GM19455 (cell line): ENCODE measurements around the gene NT5C3B.
"Not testable (repeated sequence)": the region's sequence is repeated elsewhere in the genome, so short reads cannot be mapped to it uniquely, and the experiment has no call there.

Source experiments
- ATAC-seq: cut with Tn5 transposase; IDR thresholded peaks from one replicate; pipeline ENCODE4 v1.9.1; 2021; ENCODE audit not compliant: unreplicated experiment

Gene NT5C3B

GRCh38 chr17:41840781-41841180 is 4.7 kb upstream of the NT5C3B start:
- ATAC-seq, result not testable (repeated sequence)

- not testable (repeated sequence) for ATAC-seq
Measured at GRCh38 chr17:41839448-41839847, 3.4 kb upstream of the NT5C3B start.

- no peak for ATAC-seq
Measured at GRCh38 chr17:41837761-41838538, 1.9 kb upstream of the NT5C3B start, which contains the start of gene KLHL10. KLHL10 (plus strand) TSS chr17:41837825; CDS start chr17:41837933, 108 bp downstream.

GRCh38 chr17:41836550-41837196 is 641 bp upstream of the NT5C3B start:
- no peak for ATAC-seq

GRCh38 chr17:41835214-41835799 is 725 bp downstream of the NT5C3B start:
- no peak for ATAC-seq

- not testable (repeated sequence) for ATAC-seq
Measured at GRCh38 chr17:41829961-41830360, 6.1 kb downstream of the NT5C3B start.

- no peak for ATAC-seq
Measured at GRCh38 chr17:41825175-41825845, 10.7 kb downstream of the NT5C3B start.

GRCh38 chr17:41824086-41824485 is 11.9 kb downstream of the NT5C3B start:
- ATAC-seq, result no peak

GRCh38 chr17:41823580-41823979 is 12.5 kb downstream of the NT5C3B start:
- ATAC-seq, result no peak

- no peak for ATAC-seq
Measured at GRCh38 chr17:41823141-41823524, 12.9 kb downstream of the NT5C3B start.

GRCh38 chr17:41822216-41823140 is 13.6 kb downstream of the NT5C3B start:
- ATAC-seq, result no peak

- no peak for ATAC-seq
Measured at GRCh38 chr17:41821776-41822175, 14.3 kb downstream of the NT5C3B start.

GRCh38 chr17:41818024-41818423 is 18.0 kb downstream of the NT5C3B start:
- no peak for ATAC-seq

GRCh38 chr17:41816637-41817320 is 19.3 kb downstream of the NT5C3B start:
- ATAC-seq, result no peak

- ATAC-seq, result no peak
Measured at GRCh38 chr17:41814195-41814594, 21.8 kb downstream of the NT5C3B start.

- no peak for ATAC-seq
Measured at GRCh38 chr17:41813699-41814124, 22.3 kb downstream of the NT5C3B start.

GRCh38 chr17:41813152-41813680 is 22.8 kb downstream of the NT5C3B start:
- no peak for ATAC-seq

GRCh38 chr17:41812381-41813151 is 23.5 kb downstream of the NT5C3B start, which contains the start of gene FKBP10:
FKBP10 (plus strand) TSS chr17:41813004; CDS start chr17:41813035, 31 bp downstream.
- no peak for ATAC-seq
